GM12878 (cell line): ENCODE measurements around the gene CDYL2. TPM values are rescaled to one million over a fixed set of nuclear protein-coding genes. Genes with fewer than 3 reads are reported as not detected.

Experiments used
- ATAC-seq: fragments of 200-7000 bp; cut with Tn5 transposase; 3 replicates; pipeline ENCODE4 v1.9.1; 2020; ENCODE audit warnings: mild to moderate bottlenecking, moderate library complexity
- BruUV-seq: library from RNA; stranded (reverse); fragments of 400-500 nt; replicated peaks from 2 replicates; lab custom pipeline; 2021; lab: Mats Ljungman, UMichigan
- CTCF ChIA-PET: fragments of 300-600 bp; sonication (Branson Sonifier 250); formaldehyde crosslinking; extraction: SDS; loops from one replicate; lab custom pipeline; 2021; ENCODE audit warnings: inconsistent platforms; lab: Yijun Ruan, JAX
- POLR2A ChIA-PET: fragments of 350-600 bp; formaldehyde crosslinking; extraction: SDS; loops from one replicate; lab custom pipeline; 2021; ENCODE audit warnings: inconsistent platforms; lab: Charles Lee
- RAD21 ChIA-PET: fragments of 300-600 bp; sonication (Branson Sonifier 250); formaldehyde crosslinking; loops from one replicate; lab custom pipeline; 2023; ENCODE audit warnings: antibody characterized with exemption; ENCODE audit not compliant: unreplicated experiment; lab: Charles Lee
- SMC1A ChIA-PET: fragments of 300-600 bp; sonication (Branson Sonifier 250); formaldehyde crosslinking; loops from one replicate; lab custom pipeline; 2023; ENCODE audit not compliant: unreplicated experiment, uncharacterized antibody; lab: Charles Lee
- DNase-seq: peaks from one replicate; pipeline ENCODE4 v3.0.0-alpha.2; 2011; ENCODE audit warnings: low read depth, low spot score
- FAIRE-seq: peaks from 3 replicates; lab custom pipeline; 2011; peaks lifted over from hg19 to GRCh38; lab: Jason Lieb, UNC
- H2AFZ ChIP-seq: 2 replicates; pipeline ENCODE4 v1.6.0; 2011; ENCODE audit warnings: low read depth, low read length, control low read depth; ENCODE audit not compliant: control insufficient read depth
- H3K27ac ChIP-seq: 2 replicates; pipeline ENCODE4 v1.5.1; 2011; ENCODE audit warnings: control low read depth; ENCODE audit not compliant: control insufficient read depth, insufficient read depth
- H3K27me3 ChIP-seq, 2 experiments: replicated peaks in 1 of 2; 2 replicates each; pipeline versions ENCODE4 v1.6.0 to v1.6.1; 2011; ENCODE audit warnings: low read length in 1 of 2; ENCODE audit not compliant: control insufficient read depth in 2 of 2, insufficient read depth in 2 of 2
- H3K36me3 ChIP-seq, 2 experiments: 2 replicates each; pipeline ENCODE4 v1.5.1; 2011; ENCODE audit warnings: low read length in 1 of 2; ENCODE audit not compliant: control insufficient read depth in 2 of 2, insufficient read depth in 2 of 2
- H3K4me1 ChIP-seq: 2 replicates; pipeline ENCODE4 v1.6.1; 2011; ENCODE audit warnings: mild to moderate bottlenecking, low read length, moderate library complexity, mixed read lengths; ENCODE audit not compliant: control insufficient read depth, insufficient read depth
- H3K4me2 ChIP-seq: 2 replicates; pipeline ENCODE4 v1.6.0; 2011; ENCODE audit warnings: control low read depth; ENCODE audit not compliant: control insufficient read depth, insufficient read depth
- H3K4me3 ChIP-seq: fragments of 200-600 bp; sonication (generic); 2 replicates; pipeline ENCODE4 v1.5.1; 2016
- H3K79me2 ChIP-seq: 2 replicates; pipeline ENCODE4 v1.6.0; 2011; ENCODE audit warnings: low read length; ENCODE audit not compliant: control insufficient read depth, insufficient read depth
- H3K9ac ChIP-seq: 2 replicates; pipeline ENCODE4 v1.8.0; 2011; ENCODE audit warnings: low read length, control low read depth, mixed read lengths; ENCODE audit not compliant: control insufficient read depth, insufficient read depth
- H3K9me3 ChIP-seq: replicated peaks from 3 replicates; pipeline ENCODE4 v1.5.1; 2011; ENCODE audit warnings: mild to moderate bottlenecking, low read length; ENCODE audit not compliant: control insufficient read depth, insufficient read depth
- H4K20me1 ChIP-seq: 2 replicates; pipeline ENCODE4 v1.6.0; 2011; ENCODE audit not compliant: control insufficient read depth, insufficient read depth
- BHLHE40 ChIP-seq, 2 experiments: fragments of 450-650 bp in 1 of 2; IDR thresholded peaks; 2 replicates each; pipeline ENCODE4 v1.6.1; 2011 to 2017; ENCODE audit warnings: low read depth in 2 of 2, borderline replicate concordance in 1 of 2, improper control_type of control experiment in 1 of 2, low read length in 1 of 2, mild to moderate bottlenecking in 1 of 2
- CHD2 ChIP-seq: IDR thresholded peaks from 2 replicates; pipeline ENCODE4 v1.6.1; 2011; ENCODE audit warnings: low read depth, low read length, improper control_type of control experiment, borderline replicate concordance
- CREB1 ChIP-seq: IDR thresholded peaks from 2 replicates; pipeline ENCODE4 v1.6.1; 2012; ENCODE audit warnings: low read depth, mild to moderate bottlenecking, inconsistent platforms
- DPF2 ChIP-seq: fragments of 450-650 bp; IDR thresholded peaks from 2 replicates; pipeline ENCODE4 v1.6.1; 2017; ENCODE audit warnings: mild to moderate bottlenecking
- FOXM1 ChIP-seq: IDR thresholded peaks from 2 replicates; pipeline ENCODE4 v1.6.1; 2012; ENCODE audit warnings: low read depth, mild to moderate bottlenecking, inconsistent platforms, low read length, moderate library complexity
- GATAD2B ChIP-seq: fragments of 450-650 bp; conservative IDR thresholded peaks from 2 replicates; pipeline ENCODE4 v1.6.1; 2017; ENCODE audit warnings: low read depth, mild to moderate bottlenecking, moderate library complexity
- NFYA ChIP-seq: IDR thresholded peaks from 2 replicates; pipeline ENCODE4 v1.6.1; 2011; ENCODE audit warnings: low read depth, mild to moderate bottlenecking, low read length, improper control_type of control experiment, borderline replicate concordance
- POLR2A ChIP-seq: IDR thresholded peaks from 2 replicates; pipeline ENCODE4 v1.6.1; 2011; ENCODE audit warnings: low read depth, mild to moderate bottlenecking, low read length
- RB1 ChIP-seq: fragments of 450-650 bp; formaldehyde crosslinking; IDR thresholded peaks from 2 replicates; pipeline ENCODE4 v1.6.1; 2017; ENCODE audit warnings: mild to moderate bottlenecking, borderline replicate concordance
- RBBP5 ChIP-seq: fragments of 200-600 bp; sonication (generic); conservative IDR thresholded peaks from 2 replicates; pipeline ENCODE4 v1.6.1; 2016
- TARDBP ChIP-seq: IDR thresholded peaks from 2 replicates; pipeline ENCODE4 v1.6.1; 2016; ENCODE audit warnings: borderline replicate concordance
- ZNF384 ChIP-seq: IDR thresholded peaks from 2 replicates; pipeline ENCODE4 v1.6.1; 2012; ENCODE audit warnings: low read depth, mild to moderate bottlenecking, low read length, improper control_type of control experiment, borderline replicate concordance
- ZNF592 ChIP-seq: fragments of 450-650 bp; IDR thresholded peaks from 2 replicates; pipeline ENCODE4 v1.6.1; 2017; ENCODE audit warnings: mild to moderate bottlenecking, moderate library complexity
- WGBS: methylation state at CpG from one replicate; pipeline ENCODE4 v1.1.6; 2016; ENCODE audit warnings: low lambda C conversion rate; ENCODE audit not compliant: insufficient replicate concordance, insufficient coverage; ENCODE audit errors: missing lambda C conversion rate; 5-methylcytosine and 5-hydroxymethylcytosine counted together
- in situ Hi-C: fragments of 300-500 bp; cut with MboI; formaldehyde crosslinking; loops from 9 replicates; pipeline ENCODE4 v1.14.3; 2018; ENCODE audit warnings: mixed read lengths
- intact Hi-C: fragments of 100-400 bp; cut with micrococcal nuclease; formaldehyde crosslinking; loops from one replicate; pipeline ENCODE4 v1.14.2; 2022; ENCODE audit not compliant: unreplicated experiment
- polyA plus RNA-seq, 11 experiments: library from polyadenylated mRNA; depleted of rRNA in 4 of 11; unstranded in 6 of 11; stranded (reverse) in 5 of 11; fragments of >200 nt; fragmentation: Nextera tagmentation in 4 of 11; fragmentation: Illumina TruSeq in 1 of 11; extraction: Ambion mirVana in 4 of 11; extraction: Trizol in 1 of 11; gene quantifications; 1 replicate in 1 of 11; 2 replicates in 10 of 11; pipeline versions ENCODE4 v1.2.1 to v1.2.3, GENCODE V29; 2011 to 2016; ENCODE audit warnings: inconsistent platforms in 2 of 11, missing spikeins in 2 of 11, low read depth in 1 of 11
- total RNA-seq, 4 experiments: library from RNA; depleted of rRNA in 3 of 4; stranded (reverse); fragments of >200 nt in 3 of 4; fragmentation: Illumina TruSeq in 1 of 4; extraction: Trizol in 1 of 4; gene quantifications; 2 replicates each; pipeline versions ENCODE4 v1.2.1 to v1.2.3, GENCODE V29; 2013 to 2021

Gene CDYL2
- total and polyA plus RNA-seq, 10 of the 15 experiments (the other 5 are each of a cell fraction or from before 2014, with no cell fraction given) = 0.27 to 22.9 (median 3.9) TPM

- no peak for TF ChIP-seq ZNF592
- TF ChIP-seq GATAD2B = no peak
Measured at GRCh38 chr16:80665356-80665755, 139.0 kb downstream of the CDYL2 start (continued).

- no peak overlapping the region for H2AFZ ChIP-seq
- H3K4me3 ChIP-seq = no peak overlapping the region
- no TSS peak for BruUV-seq
- no peaks in the 10 kb centered on the region for H3K36me3 ChIP-seq
- no peak for FAIRE-seq
- H4K20me1 ChIP-seq = no peaks in the 10 kb centered on the region
- intact Hi-C loops = no loop called here
- no peaks in the 10 kb centered on the region for H3K79me2 ChIP-seq
- TF ChIP-seq TARDBP = no peak
- TF ChIP-seq BHLHE40 (IDR thresholded peaks at IDR 0.05; ENCODE audit: borderline replicate concordance in 1 of 2, low read depth in 2 of 2, low read length in 1 of 2) = no peak
- TF ChIP-seq FOXM1 = no peak
- TF ChIP-seq POLR2A = no peak
- no peak for TF ChIP-seq CREB1
- TF ChIP-seq ZNF384 = no peak
- TF ChIP-seq RBBP5 = no peak
- TF ChIP-seq RB1 = no peak
- TF ChIP-seq CHD2 = no peak
- TF ChIP-seq DPF2 = no peak
- no peak for TF ChIP-seq NFYA
- RAD21 ChIA-PET = no interaction called here
- H3K9ac ChIP-seq = no peak overlapping the region
- WGBS = 9% methylated on average over 2 of the region's 2 CpGs
- DNase-seq = no peak
- peaks cover 3% of the 10 kb centered on the region; the same call in 1 of the 3 replicates for H3K9me3 ChIP-seq
- H3K4me2 ChIP-seq = no peak overlapping the region
- SMC1A ChIA-PET = no interaction called here
- H3K27ac ChIP-seq = no peak overlapping the region
- CTCF ChIA-PET = no interaction called here
- POLR2A ChIA-PET = no interaction called here
- H3K4me1 ChIP-seq = no peaks in the 10 kb centered on the region
- no peaks in the 10 kb centered on the region for H3K27me3 ChIP-seq
- no peak for ATAC-seq
- in situ Hi-C loops = no loop called here
Measured at GRCh38 chr16:80664786-80665185, 139.6 kb downstream of the CDYL2 start.
